Astrocyte of the hippocampus (primary cell): Measurements from ENCODE around the gene KRTAP9-2.
"Not testable (repeated sequence)": the region's sequence is repeated elsewhere in the genome, so short reads cannot be mapped to it uniquely, and the experiment has no call there.

Source experiments
- DNase-seq: peaks from one replicate; pipeline ENCODE4 v3.0.0; 2011; ENCODE audit warnings: low read depth, low spot score

The KRTAP9-2 gene, protein sequence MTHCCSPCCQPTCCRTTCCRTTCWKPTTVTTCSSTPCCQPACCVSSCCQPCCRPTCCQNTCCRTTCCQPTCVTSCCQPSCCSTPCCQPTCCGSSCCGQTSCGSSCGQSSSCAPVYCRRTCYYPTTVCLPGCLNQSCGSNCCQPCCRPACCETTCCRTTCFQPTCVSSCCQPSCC

DNA sequence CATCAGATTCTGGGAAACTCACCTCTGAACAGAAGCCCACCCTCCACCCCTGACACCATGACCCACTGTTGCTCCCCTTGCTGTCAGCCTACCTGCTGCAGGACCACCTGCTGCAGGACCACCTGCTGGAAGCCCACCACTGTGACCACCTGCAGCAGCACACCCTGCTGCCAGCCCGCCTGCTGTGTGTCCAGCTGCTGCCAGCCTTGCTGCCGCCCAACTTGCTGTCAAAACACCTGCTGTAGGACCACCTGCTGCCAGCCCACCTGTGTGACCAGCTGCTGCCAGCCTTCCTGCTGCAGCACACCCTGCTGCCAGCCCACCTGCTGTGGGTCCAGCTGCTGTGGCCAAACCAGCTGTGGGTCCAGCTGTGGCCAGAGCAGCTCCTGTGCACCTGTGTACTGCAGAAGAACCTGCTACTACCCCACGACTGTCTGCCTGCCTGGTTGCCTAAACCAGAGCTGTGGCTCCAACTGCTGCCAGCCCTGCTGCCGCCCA is at the start of gene KRTAP9-2:
TSS of gene KRTAP9-2 (plus strand) at position 51 of the 498 bp plus-strand sequence. CDS start at position 58, 7 bp downstream.
- DNase-seq = not testable (repeated sequence)

DNA sequence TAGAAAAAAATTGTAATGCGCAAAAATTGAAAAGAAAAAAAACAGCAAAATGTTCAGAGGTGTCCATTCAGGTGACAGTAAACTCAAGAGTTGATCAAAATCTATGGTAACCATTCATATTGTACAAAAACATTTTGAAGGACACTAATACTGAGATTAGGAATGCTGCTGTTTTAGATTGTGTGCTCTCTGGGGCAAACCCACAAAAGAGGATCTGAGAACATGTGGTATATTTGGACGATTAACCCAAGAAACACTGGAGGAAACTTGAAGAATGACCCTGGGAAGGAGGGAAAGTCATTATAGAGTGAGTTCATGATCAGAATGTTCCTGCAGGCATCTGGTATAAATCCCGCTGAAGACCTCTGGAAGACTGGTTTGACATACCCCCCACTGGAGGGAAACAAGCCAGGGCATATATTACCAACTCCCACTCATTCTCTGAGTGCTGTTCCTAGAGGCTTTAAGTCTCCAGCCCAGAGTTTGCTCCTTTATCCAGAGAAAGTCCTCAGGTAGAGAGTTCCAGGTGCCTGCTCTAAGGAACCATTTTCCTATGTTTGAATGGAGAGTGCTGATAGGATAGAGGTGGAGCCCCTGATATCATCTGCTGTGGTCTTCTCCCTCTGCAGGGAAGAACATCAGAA is 49.6 kb upstream of the KRTAP9-2 start:
- DNase-seq = no peak

DNA sequence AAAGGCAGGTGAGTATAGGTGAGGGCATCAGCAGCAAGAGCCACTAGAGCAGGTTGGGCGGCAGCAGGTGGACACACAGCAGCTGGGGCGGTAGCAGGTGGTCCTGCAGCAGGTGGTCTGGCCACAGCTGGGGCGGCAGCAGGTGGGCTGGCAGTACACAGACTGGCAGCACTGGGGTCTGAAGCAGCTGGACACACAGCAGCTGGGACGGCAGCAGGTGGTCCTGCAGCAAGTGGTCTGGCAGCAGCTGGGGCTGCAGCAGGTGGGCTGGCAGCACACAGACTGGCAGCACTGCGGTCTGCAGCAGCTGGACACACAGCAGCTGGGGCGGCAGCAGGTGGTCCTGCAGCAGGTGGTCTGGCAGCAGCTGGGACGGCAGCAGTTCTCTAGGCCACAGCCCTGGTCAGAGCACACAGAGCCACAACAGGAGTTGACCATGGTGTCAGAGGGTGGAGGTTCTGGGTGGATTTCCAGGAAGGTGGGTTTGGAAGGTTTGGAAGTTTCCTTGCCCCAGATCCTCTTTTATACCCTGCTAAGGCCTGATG is 48.6 kb upstream of the KRTAP9-2 start, which contains the start of gene KRTAP4-2:
TSS of gene KRTAP4-2 (minus strand) at position 495 of the 545 bp plus-strand sequence. CDS start at position 438, 57 bp downstream.
- no peak for DNase-seq

DNA sequence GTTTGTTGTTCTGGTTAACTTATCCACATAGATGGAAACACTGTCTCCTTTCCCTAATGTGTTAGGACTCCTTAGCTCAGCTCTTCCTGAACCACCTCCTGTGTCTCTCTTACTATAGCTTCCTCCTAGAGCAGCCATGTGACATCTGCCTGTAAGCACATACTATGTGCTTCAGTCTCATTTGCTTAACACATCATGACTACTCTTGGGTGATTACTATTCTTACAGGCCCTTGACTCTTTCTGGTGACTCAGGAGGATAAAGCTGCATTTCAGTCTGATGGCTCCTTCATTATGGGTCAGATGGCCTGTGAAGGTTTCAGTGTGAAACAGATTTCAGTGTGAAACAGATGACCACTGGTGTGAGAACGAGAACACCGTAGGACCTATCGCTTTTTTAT is 48.1 kb upstream of the KRTAP9-2 start:
- DNase-seq = no peak

DNA sequence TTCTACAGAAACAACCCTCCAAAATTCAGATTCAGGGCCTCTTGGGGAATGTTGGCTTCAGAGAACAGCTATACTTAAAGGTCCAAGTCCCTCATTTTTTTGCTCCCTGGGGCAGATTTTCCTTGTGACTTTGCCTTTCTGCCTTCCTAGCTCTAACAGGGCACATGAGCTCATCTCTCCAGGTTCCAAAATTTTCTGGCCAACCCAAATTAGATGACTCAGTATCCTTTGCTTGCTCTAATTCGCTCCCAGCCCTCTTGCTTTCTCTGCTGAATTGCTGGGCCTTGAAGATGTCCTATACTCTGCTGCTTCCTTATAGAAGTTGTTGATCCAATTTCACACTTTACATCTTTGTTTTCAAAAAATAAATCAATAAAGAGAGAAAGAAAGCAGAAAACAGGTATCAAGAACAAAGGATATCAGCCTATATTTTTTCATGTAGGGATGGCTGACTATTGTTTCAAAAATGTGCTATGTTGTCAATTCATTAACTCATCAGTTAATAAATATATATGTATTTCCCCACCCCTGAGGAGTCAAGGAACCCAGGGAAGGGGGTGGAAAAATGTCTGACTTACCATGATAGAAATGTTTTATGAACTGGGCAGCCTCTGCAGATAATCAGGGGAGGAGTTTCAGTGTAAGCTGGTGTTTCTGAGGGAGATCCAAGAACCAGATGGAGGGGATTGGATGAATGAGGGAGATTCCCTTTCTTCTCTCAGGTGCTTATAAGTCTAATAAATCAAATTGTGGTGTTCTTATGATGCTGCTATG is 47.4 kb upstream of the KRTAP9-2 start:
- no peak for DNase-seq

DNA sequence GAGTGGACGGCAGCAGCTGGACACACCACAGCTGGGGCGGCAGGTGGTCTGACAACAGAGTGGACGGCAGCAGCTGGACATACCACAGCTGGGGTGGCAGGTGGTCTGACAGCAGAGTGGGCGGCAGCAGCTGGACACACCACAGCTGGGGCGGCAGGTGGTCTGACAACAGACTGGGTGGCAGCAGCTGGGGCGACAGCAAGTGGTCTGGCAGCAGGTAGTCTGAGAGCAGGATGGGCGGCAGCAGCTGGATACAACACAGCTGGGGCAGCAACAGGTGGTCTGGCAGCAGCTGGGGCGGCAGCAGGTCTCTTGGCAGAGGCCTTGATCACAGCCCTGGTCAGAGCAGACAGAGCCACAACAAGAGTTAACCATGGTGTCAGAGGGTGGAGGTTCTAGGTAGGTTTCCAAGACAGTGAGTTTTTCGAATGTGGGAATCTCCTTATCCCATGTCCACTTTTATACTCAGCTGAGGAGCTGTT is 41.9 kb upstream of the KRTAP9-2 start, which contains the start of gene KRTAP4-1:
TSS of gene KRTAP4-1 (minus strand) at position 432 of the 482 bp plus-strand sequence. CDS start at position 375, 57 bp downstream.
- DNase-seq = no peak

DNA sequence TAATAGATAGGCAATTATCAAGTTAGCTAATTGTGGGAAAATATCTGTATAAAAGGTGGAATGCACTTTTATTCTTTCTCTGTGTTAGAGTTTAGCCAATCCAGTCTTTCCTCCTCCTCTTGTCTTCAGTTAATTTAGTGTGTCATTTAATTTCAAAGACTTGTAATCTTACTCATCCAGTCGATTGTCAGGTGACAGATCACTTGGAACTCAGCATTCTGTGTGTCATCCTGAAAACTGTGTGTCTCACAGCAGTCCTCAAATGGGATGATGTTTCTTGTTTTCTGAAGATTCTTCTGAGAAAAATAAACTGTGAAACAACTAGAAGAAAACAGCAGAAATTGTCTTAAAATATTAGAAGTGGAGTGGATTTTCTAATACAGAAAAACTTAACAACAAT is 41.4 kb upstream of the KRTAP9-2 start:
- no peak for DNase-seq

DNA sequence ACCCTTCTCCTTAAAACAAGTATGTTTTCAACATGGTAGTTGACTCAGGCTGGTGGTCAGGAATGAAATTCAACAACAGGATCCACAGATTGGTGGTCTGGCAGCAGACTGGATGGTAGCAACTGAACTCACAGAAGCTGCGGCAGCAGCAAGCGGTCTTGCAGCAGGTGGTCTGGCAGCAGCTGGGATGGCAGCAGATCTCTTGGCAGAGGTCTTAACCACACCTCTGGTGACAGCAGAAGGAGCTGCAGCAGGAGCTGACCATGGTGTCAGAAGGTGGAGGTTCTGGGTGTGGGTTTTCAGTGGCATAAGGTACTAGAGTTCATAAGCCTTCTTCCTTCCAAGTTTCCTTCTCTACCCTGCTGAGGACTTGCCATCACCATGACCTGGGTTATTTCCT is 39.6 kb upstream of the KRTAP9-2 start:
- DNase-seq = no peak

DNA sequence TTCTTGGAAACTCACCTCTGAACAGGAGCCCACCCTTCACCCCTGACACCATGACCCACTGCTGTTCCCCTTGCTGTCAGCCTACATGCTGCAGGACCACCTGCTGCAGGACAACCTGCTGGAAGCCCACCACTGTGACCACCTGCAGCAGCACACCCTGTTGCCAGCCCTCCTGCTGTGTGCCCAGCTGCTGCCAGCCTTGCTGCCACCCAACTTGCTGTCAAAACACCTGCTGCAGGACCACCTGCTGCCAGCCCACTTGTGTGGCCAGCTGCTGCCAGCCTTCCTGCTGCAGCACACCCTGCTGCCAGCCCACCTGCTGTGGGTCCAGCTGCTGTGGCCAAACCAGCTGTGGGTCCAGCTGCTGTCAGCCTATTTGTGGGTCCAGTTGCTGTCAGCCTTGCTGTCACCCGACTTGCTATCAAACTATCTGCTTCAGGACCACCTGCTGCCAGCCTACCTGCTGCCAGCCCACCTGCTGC is 36.6 kb upstream of the KRTAP9-2 start, which contains the start of gene KRTAP9-1:
TSS of gene KRTAP9-1 (plus strand) at position 51 of the 482 bp plus-strand sequence. CDS start at position 51, 0 bp downstream.
- not testable (repeated sequence) for DNase-seq

DNA sequence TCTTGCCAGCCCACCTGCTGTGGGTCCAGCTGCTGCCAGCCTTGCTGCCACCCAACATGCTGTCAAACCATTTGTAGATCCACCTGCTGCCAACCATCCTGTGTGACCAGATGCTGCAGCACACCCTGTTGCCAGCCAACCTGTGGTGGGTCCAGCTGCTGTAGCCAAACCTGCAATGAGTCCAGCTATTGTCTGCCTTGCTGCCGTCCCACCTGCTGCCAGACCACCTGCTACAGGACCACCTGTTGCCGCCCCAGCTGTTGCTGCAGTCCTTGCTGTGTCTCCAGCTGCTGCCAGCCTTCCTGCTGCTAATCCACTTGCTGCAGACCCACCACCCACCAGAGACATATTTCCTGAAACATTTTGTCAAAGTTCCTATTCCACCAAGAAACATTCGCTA is 36.1 kb upstream of the KRTAP9-2 start:
- no peak for DNase-seq

DNA sequence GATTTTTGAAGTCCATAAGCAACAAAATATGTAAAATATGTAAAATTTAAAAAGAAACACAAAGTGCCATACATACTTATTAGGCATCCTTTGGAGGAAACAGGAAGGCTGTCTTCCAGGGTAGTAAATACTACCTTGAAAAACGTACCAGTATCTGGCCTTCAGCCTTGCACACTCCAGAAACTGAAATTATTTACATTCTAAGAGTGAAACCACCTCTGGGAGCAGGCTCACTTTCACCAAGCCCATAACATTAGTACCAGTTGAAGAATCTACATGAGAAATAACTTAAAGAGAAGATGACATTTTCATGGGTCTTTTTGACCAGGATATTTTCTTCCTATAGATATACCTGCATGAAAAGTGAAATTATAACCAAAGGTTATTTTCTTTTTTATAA is 30.4 kb upstream of the KRTAP9-2 start:
- DNase-seq = no peak

DNA sequence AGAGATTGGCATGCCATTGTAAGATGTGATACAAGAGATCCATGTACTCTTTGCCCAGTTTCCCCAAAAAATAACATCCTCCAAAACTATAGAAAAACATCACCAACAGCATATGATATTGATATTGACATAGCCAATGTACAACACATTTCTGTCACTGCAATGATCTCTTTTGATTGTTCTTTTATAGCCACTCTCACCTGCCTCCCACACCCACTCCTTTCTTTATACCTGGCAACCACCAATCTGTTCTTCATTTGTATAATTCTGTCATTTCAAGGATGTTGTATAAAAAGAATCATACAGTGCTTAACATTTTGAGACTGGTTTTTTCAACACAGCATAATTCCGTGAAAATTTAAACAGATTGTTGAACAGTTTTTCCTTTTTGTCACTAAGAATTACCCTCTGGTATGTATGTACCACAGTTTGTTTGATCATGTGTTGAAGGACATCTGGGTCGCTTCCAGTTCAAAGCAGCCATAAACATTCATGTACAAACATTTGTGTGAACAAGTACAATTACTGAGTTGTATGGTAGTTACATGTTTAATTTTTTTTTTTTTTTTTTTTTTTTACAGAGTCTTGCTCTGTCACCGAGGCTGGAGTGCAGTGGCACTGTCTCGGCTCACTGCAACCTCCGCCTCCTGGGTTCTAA is 26.9 kb upstream of the KRTAP9-2 start:
- no peak for DNase-seq

DNA sequence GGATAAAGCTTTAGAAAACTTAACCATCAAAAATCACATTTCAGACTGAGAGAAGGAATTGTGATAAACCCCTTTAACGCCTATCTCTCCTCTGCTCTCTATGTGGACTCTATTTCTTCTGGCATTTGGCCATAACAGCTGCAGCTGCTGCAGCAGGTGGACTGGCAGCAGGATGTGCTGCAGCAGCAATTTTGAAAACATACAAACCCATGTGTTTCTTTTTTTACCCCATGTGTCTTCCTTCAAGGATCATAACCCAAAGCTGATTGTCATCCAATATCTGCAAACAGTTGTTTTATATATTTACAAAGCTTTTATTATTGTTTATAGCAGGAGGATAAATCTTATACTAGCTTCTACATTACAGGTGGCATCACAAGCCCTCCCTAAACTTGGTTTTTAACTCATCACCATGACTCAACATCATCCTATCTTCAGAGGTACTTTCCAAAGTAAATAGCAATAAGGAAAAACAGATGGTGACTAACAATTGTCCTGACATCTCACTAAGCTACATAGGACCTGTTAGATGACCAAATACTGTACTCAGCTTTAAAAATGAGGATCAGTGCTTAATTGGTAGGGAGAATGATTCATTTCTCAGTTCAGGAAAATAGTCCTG is 14.5 kb upstream of the KRTAP9-2 start:
- no peak for DNase-seq

DNA sequence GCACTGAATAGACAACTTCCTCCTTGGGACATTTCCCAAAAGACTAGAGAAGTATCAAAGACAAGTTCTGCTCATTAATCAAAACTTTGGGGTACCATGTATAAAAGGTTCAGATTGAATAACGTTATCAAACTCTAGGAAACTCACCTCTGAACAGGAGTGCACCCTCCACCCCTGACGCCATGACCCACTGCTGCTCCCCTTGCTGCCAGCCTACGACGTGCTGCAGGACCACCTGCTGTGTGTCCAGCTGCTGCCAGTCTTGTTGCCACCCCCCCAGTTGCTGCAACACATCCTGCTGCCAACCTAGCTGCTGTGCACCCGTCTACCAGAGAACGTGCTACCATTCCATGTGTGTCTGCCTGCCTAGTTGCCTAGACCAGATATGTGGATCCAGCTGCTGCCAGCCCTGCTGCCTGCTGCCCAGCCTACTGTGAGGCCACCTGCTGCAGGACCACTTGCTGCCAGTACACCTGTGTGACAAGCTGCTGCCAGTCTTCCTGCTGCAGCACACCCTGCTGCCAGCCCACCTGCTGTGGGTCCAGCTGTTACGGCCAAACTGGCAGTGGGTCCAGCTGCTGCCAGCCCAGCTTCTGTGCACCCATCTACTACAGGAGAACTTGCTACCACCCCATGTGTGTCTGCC is 13.8 kb upstream of the KRTAP9-2 start:
- no peak for DNase-seq

DNA sequence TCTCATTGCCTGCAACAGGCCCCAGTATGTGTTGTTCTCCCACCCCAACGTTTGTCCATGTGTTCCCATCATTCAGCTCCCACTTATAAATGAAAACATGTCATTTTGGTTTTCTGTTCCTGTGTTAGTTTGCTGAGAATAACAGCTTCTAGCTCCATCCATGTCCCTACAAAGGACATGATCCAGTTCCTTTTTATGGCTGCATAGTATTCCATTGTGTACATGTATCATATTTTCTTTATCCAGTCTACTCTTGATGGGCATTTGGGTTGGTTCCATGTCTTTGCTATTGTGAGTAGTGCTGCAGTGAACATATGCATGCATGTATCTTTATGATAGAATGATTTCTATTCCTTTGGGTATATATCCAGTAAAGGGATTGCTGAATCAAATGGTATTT is 10.8 kb upstream of the KRTAP9-2 start:
- DNase-seq = no peak

DNA sequence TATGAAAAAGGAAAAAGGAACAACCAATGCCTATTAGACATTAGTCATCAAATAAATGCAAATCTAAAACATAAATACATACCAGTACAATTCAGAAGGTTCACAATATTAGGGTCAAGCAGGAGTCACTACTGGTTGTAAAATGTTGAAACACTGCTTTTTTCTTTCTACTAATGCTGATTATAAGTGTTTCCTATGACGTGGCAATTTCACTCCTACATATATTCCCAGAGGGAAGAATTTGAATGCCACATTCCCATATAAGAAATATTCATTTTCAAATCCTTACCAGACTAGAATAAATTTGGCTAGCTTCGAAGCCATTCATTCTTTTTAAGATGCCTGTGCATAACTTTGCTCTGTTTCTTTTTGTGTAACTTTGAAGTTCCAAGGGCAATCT is 2.6 kb upstream of the KRTAP9-2 start:
- no peak for DNase-seq

DNA sequence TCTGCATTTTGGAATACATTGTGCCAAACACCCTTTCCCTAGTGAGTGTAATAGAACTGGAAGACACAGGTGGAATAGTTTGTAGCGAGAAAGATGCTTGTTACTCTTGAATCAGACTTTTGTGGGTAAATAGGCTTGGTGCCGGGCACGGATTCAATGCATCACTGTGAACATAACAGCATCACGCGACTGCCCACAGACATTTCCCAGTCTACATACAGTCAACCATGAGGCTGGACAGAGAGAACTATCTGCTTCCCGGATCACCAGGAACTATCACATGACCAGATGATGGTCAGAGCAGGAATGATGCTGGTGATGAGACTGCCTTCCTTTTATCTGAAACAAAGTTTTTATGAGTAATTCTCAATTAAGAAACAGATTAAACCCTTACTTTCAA is 397 bp upstream of the KRTAP9-2 start:
- no peak for DNase-seq

DNA sequence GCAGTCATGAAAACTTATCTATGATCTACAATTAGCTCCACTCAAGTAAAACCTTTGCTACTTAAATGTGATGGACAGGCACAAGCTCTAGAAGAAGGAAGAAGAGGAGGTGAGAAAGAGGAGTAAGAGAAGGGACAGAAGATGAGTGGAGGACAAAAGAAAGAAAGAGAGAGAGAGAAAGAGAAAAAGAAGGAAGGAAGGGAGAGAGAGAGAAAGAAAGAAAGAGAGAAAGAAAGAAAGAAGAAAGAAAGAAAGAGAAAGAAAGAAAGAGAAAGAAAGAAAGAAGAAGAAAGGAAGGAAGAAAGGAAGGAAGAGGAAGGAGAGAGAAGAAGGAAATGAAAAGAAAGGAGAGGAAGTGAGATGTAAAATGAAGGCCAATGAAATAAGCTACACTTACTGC is 3.6 kb downstream of the KRTAP9-2 start:
- no peak for DNase-seq

DNA sequence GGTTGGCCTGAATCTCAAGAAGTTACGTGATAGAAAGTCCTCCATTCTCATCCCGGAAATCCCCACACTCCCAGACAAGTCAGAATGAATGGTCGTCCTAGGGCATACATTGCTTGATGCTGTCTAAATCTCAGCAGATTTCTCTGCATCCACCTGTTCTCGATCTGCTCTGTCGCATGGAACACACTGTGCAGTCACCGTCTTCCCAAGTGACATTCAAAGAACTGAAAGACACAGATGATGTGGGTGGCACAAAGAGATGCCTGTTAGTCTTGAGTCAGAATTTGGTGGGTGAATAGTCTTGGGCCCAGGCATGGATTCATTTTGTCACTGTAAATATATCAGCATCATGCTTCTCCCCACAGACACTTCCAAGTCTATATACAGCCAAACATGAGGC is 5.3 kb downstream of the KRTAP9-2 start:
- DNase-seq = no peak
